Esophagus mucosa (tissue), 1 donor: ENCODE measurements around the gene SLC25A10. TPM values are rescaled to one million over a fixed set of nuclear protein-coding genes. Genes with fewer than 3 reads are reported as not detected.

Source experiments
- total RNA-seq: library from RNA; stranded (reverse); gene quantifications from one replicate; pipeline ENCODE4 v1.2.4, GENCODE V29; 2023
- donor health status: DM: yes; HTN: yes; CAD: no.

The SLC25A10 gene
- total RNA-seq, 1 donor from 2014 or later: 37.2 TPM

Other genes starting within 250 kb of the SLC25A10 start
- gene ACTG1, start 199.5 kb upstream of the SLC25A10 start, total RNA-seq: 4,027 TPM
- 0.76 TPM for gene FSCN2, start 183.9 kb upstream of the SLC25A10 start, total RNA-seq
- gene FAAP100, start 159.9 kb upstream of the SLC25A10 start, total RNA-seq: 16.3 TPM
- 92.8 TPM for gene NPLOC4, start 75.2 kb upstream of the SLC25A10 start, total RNA-seq
- 2.2 TPM for gene TSPAN10, start 75.1 kb upstream of the SLC25A10 start, total RNA-seq
- gene PDE6G, start 55.7 kb upstream of the SLC25A10 start, total RNA-seq: not detected
- gene OXLD1, start 45.7 kb upstream of the SLC25A10 start, total RNA-seq: 22.4 TPM
- gene CCDC137, start 45.5 kb upstream of the SLC25A10 start, total RNA-seq: 21.4 TPM
- 24.3 TPM for gene ARL16, start 28.5 kb upstream of the SLC25A10 start, total RNA-seq
- 62.5 TPM for gene HGS, start 28.3 kb upstream of the SLC25A10 start, total RNA-seq
- gene MRPL12, start 8.9 kb upstream of the SLC25A10 start, total RNA-seq: 89.5 TPM
- gene GCGR, start 91.9 kb downstream of the SLC25A10 start, total RNA-seq: 0.08 TPM
- 18.7 TPM for gene MCRIP1, start 121.0 kb downstream of the SLC25A10 start, total RNA-seq
- 0.24 TPM for gene PPP1R27, start 122.8 kb downstream of the SLC25A10 start, total RNA-seq
- 812 TPM for gene P4HB, start 148.3 kb downstream of the SLC25A10 start, total RNA-seq
- 300 TPM for gene ARHGDIA, start 159.1 kb downstream of the SLC25A10 start, total RNA-seq
- 68.9 TPM for gene ALYREF, start 179.3 kb downstream of the SLC25A10 start, total RNA-seq
- 113 TPM for gene ANAPC11, start 179.4 kb downstream of the SLC25A10 start, total RNA-seq
- 0.24 TPM for gene NPB, start 190.0 kb downstream of the SLC25A10 start, total RNA-seq
- gene PCYT2, start 199.1 kb downstream of the SLC25A10 start, total RNA-seq: 36.7 TPM
- gene SIRT7, start 205.9 kb downstream of the SLC25A10 start, total RNA-seq: 46.2 TPM
- gene MAFG, start 215.5 kb downstream of the SLC25A10 start, total RNA-seq: 12.3 TPM
- 28.9 TPM for gene PYCR1, start 225.0 kb downstream of the SLC25A10 start, total RNA-seq
- not detected for gene MYADML2, start 234.9 kb downstream of the SLC25A10 start, total RNA-seq
- not detected for gene NOTUM, start 248.9 kb downstream of the SLC25A10 start, total RNA-seq